Right hindlimb (tissue), 1 donor: Measurements from ENCODE around the gene FUBP3.

ENCODE experiments used
- DNase-seq: peaks from one replicate; pipeline ENCODE4 v3.0.0-alpha.2; 2018

The FUBP3 gene

DNA sequence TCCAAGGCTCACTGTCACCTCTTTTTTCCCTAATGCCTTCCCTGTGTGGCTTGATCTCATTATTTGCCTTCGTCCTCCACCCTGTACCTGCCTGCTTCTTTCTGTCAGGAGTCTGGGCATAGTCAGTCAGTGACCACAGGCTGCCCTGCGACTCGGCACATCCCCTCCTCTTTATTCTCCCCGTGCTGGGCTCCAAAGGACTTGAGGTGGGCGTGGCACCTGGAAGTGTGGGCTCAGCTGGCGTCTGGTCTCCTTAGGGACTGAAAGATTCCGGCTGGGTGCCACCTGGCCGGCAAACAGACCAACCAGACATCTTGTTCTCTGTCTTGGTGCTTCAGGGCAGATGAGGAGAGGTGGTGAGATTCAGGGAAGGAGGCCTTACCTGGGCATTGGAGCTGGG, 55.4 kb downstream of the FUBP3 start:
- DNase-seq, result no peak

DNA sequence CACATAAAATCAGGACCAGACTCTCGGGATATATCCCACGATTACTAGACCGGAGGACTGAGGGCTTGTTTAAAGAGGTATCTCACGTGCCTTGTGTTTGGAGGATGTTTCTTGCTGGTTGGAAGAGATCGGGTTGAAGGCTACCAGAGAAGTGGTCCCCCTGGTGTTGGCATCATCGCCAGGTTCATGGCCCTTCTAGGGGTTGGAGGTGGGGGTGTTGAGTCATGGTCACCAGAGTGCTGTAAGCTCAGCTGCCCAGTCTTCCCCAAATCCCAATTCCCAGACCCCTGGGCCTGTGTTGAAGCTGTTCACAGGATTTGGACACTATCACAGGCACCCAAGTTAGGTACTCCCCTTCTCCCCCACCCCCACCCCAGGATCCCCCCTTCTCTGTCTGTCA, 55.9 kb downstream of the FUBP3 start:
- no peak for DNase-seq

DNA sequence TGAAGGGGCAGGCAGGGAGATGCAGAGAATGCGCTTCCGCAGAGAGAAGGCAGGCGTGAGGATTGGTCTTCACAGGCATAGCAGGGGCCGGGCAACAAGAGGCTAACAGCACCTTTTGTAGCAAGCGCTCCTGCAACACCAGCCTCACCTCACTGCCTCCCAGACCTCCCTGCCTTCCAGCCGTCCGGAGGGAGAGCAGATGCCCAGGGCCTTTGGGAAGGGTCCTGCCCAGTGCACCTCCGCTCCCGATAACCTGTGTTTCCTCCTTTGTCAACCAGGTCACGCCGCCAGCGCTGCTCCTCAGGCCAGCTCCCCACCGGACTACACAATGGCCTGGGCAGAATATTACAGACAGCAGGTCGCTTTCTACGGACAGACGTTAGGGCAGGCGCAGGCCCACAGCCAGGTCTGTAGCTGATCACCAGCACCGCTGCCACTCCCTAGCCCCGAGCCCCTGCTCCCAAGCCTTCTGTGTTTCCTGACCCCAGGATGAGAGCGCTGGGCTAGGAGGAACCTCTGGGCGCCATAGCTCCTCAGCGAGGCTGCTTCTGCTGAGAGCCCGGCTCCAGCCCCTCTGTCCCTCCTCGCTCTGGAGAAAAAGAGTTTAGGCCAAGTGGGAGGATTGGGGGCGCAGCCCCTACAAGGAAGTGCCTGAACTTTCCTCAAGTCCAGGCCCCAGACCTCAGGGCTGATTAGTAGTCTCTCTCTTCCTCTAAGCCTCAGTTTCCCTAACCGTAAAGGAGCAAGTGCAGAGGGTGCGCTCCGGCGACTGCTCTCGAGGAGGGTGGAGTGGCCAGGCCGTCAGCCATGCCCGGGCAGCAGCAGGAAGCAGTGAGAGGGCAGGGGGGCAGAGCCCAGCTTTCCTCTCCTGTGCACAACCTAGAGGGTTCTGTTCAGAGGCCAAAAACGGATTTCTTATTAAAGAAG, 56.6 kb downstream of the FUBP3 start:
- DNase-seq, result no peak

DNA sequence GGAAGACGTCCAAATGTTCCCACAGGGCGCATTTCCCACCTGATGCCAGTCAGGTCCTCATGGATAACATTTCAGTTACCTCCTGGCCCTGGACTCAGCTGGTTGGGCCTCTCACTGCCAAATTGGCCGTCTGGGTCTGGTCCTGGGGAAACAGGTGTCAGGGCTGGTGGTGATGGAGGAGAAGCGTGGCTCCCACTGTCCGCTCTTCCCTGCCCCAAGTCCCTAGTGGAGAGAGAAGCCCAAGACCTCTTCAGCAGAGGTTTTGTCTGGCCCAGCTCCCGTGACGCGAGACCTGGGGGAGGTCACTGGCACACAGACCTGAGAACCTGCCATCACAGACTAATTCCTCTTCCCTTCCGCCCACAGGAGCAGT, 57.3 kb downstream of the FUBP3 start:
- DNase-seq, result no peak

DNA sequence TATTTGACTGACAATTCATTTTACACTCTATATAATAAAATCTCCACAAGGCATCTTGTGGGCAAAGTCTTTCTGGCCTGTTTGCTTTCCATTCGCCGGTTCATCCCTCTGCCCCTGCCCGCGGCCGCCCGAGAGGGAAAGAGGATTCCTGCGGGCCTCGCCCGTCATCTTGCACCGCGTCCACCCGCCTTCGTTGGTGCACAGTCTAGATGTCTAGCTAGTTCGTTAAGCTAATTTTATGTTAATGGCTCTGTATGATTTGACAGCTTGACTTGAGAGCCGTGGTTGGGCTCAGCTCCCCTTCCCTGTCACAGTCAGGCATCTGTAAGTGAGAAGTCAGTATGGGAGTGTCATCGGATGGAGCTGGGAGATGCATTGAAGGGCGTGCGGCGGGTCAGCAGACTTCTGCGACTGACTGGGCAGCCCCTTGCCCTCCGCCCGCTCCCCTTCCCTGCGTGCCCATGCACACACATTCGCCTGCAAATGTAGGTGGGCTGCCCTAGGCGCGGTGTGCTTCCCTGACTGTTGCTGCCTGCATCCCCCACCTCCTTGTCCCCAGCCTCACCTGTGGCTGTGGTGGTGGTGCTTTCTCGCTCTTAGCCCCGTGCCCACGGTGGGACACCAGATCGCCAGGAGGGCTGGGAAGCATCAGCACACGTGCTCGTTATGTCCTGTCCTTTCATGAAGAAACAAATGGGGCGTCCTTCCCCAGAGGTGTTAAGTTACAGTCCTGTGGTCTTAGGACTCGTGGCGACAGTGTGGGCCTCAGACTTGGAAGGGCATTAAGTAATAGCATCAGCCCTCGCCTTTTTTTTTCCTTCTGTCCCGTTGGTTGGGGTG, 59.1 kb downstream of the FUBP3 start:
- no peak for DNase-seq

DNA sequence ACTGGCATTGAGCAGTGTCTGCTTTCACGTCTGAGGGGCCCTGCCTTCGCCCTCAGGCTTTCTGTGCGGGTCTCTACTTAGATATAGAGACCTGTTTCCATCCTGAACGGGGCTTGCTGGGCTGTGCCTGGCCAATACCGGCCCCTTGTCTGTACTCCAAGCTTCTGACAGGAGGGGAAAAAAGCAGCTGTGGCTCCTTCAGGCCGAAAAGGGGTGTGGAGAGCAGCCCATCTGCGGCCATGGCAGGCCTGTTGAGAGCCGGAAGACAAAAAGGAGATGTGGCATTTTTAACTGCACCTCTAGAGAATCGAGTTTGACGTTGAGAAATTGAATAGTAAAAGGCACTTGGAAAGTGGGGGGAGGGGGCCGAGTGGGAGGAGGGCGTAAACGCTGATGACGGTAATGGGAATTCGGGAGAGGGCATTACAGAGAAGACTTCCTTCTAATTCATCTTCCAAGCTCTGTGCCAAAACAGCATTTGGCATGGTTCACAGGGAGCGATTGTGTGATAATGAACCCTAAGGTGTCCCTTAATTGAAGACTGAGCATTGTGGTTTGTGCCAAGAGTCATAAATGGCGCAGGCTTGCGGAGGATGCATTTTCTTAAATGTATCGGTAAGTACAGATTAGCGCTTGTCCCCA, 59.9 kb downstream of the FUBP3 start:
- DNase-seq, result no peak

DNA sequence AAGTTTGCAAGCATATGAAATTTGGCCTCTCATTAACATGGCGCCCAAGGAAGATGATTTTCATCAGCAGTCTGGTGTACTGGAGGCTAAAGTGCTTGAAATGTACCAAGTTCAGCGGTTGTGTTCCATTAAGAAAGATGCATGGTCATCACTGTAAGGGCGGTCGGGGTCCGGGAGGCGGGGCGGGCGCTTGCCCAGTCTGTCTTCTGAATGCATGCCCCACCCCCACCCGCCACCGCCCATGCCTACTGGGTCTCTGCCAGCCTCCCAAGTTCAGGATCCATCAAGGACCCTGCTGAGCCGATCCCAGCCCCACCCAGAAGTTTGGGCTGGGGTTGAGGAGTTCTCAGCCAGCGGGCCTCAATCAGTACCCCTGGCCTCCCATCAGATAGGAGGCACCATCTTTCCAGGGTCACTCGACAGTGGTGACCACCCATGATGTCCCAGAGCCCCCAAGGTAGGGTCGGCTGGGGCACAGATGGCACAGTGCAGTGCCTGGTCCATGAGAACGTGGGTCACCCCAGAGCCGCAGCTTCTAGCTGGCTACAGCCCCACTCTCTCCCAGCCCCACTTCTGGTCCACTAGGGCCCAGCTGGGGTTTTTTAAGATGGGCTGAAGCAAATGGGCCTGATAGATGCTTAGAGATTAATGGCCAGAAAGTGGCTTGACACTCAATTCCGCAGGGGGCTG, 60.6 kb downstream of the FUBP3 start:
- no peak for DNase-seq

DNA sequence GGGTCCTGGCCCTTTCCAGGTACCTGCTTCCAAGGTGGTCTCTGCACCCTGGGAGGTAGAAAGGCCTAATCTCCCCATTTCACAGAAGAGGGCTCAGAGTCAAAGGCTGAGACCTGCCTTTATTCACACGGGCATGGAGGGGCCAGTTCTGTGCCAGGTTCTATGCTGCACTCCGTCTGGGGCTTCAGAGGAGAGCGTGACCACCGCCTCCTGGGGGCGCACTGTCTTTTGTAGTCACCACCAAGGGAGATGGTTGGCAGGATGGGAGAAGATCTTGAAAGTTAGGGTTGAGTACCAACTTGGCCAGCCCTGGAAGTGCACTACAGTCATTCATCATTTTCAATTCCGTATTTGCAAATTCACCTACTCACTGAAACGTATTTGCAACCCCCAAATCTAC, 61.3 kb downstream of the FUBP3 start:
- DNase-seq, result no peak

DNA sequence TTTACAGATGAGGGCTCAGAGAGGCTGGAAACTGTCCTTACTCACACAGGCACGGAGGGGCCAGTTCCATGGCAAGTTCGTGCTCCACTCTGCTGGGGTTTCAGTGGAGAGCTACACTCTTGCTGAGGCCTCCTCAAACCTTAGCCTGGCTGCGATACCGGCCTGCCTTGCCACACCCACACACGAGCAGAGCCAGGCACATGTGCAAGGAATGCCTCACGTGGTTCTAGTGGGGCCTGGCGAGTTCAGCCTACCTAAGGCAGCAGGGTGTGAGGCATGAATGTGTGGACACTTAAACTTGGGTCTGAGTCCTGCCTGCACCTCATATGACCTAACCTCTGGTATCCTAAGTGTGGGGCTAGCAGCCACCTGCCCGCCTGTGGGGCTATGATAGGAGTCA, 63.5 kb downstream of the FUBP3 start:
- no peak for DNase-seq

DNA sequence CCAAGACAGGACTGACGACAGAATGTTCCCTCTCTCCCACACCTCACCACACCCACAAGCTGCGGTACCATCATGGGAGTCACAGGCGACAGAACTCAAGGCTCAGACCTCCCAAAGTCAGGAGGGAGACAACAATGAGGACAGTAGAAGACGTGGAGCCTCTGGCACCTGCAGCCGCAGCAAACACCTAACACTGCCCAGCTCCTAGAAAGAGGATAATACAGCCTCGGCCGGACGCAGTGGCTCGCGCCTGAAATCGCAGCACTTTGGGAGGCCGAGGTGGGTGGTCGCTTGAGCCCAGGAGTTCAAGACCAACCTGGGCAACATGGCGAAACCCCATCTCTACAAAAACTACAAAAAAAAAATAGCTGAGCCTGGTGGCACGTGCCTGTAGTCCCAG, 71.8 kb downstream of the FUBP3 start:
- no peak for DNase-seq

DNA sequence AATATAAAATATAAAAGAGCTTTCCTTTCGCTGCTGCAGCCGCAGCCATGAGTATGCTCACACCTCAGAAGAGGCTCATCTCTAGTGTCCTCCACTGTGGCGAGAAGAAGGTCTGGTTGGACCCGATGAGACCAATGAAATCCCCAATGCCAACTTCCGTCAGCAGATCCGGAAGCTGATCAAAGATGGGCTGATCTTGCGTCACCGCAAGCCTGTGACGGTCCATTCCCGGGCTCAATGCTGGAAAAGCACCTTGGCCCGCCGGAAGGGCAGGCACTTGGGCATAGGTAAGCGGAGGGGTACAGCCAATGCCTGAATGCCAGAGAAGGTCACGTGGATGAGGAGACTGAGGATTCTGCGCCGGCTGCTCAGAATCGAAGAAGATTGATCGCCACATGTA, 72.4 kb downstream of the FUBP3 start:
- no peak for DNase-seq

DNA sequence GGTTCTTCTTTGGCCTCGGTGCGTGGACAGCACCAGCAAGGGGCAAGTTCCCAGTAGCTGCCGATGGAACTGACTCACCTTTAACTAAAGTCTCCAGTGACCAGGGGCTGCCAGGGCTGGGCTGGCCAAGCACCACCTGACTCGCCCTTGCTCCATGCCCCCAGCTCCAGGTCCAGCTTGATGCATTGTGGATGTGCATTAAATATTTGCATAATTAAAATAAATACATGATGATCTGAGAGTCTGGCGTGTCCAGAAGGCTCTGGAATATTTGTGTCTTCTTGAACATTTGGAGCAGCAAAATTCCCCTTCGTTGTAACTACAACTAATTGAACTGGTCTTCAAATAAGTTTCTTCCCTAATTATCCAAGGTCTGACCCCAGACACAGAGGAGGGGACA, 75.5 kb downstream of the FUBP3 start:
- DNase-seq, result no peak

DNA sequence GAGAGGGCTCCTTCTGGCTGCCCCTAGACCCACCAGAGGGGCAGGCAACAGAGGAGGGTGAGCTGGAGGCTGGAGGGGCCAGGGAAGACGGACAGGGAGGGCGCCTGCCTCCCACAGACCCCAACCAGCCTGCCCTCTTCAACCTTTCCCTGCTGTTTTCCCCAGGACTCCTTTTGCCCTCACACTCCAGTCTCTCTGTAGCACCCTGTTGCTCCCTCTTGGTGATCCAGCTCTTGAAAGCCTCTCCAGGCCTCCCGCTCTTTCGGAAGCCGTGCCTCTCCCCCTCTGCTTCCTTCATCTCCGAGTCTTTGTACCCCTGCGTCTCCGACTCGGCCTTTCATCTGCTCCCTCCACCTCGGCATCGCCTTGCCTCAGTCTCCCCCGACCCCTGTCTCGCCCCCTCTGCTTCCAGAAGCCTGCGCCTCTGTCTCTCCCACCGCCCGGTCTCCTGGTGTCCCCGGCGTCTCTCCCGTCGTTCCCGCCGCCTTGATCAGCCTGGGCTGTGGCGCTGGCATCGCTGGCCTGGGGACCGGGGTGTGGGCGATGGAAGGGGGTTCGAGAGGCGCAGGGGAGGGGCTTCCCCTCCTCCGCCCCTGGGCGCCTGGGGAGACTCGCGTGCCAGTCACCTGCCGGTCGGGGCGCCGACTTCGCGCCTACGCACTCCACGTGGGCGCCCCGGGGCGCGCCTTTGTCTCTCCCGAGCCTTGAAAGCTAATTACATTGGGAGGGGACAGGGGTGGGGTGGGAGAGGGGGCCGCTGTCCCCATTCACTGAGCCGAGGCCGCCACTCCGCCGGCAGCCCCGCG, 79.7 kb downstream of the FUBP3 start:
- DNase-seq, result no peak

DNA sequence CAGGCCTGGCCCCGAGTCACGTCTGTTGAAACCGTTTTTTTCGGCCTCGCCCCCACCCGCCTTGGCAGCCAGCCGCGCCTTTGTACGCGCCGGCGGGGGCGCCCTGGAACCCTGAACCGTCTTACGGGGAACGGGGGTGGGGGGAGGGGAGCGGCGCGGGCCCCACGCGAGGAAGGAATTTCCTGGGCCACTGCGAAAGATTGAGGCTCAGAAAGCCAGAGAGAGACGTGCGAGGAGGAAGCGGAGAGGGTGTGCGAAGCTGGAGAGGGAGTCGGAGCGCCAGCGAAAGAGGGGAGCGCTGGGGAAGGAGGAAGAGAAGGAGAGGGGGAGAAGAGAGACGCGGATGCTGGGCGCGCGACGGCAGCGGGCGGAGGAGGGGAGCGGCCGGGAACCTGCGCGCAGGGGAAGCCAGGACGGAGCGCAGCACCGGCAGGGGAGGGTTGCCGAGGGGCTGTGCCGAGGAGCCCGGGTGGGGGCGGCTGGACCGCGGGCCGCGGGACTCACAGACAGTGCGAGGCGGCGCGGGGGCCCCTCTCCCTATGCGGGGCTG, 80.4 kb downstream of the FUBP3 start:
- DNase-seq, result no peak

DNA sequence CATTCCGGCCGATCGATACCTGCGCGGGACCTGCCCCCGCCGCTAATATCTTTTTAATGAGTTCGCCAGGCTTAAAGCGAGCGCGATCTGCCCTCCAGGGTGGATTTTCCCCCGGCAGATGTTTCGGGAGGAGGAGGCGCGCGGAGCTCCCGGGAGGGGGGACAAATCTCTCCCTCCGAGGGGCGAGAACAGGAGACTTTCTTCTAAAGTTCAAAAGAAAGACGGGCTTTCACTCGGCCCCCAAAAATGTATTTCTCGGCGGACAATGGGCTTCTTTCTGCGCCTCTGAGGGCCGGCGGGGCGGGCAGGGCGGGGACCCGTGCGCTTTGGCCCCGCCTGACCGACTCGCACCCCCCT, 80.9 kb downstream of the FUBP3 start:
- no peak for DNase-seq

DNA sequence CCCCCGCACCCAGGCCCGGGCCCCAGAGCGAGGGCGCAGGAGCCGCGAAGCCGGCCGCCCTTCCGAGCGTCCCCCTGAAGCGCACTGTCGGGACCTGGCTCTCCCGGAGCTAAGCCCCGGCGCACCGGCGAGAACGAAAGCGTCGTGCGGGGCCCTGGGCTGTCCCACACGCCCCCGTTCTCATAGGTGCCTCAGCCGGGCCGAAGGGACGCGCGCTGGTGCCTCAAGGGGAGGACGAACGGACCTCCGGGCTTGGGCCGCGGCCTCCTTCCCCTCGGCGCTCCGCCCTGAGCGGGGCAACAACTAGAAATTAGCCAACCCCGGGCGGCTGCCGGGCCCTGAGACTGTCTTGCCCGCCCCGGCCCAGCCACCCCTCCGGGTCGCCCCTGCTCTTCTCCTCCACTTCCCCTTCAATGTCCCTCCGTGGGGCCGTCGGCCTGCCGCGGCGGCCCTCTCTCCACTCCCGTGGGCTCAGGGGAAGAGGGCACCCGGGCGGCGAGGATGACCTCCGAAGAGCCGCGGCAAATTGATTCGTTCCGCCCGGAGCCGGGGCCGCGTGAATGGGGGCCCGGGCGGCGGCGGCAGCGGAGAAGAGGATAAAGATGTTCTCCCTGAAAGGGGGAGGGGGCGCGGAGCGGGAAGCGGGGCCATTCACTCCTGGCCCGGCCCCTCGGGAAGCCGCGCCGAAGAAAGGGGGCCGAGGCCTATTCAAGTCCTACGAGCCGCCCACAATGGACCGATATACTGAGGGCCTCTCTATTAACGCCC, 81.5 kb downstream of the FUBP3 start:
- DNase-seq, result no peak

DNA sequence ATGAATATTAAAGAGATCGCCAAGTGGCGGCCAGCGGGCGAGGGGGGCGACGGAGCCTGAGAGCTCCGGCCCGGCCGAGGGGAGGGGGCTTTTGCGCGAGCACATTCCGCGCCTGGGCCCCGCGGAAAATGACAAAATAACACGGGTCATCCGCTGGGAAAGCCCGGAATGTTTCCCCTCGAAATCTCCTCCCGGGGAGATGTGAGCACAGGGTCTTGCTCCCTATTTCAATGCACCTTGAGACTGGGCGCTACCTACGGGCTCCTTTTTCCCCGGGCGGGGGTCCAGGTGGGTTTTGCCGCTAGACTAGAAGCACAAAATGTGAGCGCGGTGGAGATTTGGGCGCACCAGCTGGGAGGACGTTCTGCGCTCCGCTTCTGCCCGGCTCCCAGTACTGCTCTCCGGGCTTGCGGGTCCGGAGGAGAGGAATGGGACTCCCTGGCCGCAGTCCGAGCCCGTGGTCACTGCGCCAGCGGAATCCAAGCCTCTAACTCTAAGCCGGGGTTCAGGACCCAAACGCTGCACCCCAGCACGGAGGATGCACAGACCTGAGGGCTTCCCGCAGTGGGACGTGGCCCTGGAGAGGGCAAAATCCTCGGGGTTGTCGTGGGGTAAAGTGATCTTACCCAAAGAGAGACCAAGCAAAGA, 82.2 kb downstream of the FUBP3 start:
- DNase-seq, result no peak

DNA sequence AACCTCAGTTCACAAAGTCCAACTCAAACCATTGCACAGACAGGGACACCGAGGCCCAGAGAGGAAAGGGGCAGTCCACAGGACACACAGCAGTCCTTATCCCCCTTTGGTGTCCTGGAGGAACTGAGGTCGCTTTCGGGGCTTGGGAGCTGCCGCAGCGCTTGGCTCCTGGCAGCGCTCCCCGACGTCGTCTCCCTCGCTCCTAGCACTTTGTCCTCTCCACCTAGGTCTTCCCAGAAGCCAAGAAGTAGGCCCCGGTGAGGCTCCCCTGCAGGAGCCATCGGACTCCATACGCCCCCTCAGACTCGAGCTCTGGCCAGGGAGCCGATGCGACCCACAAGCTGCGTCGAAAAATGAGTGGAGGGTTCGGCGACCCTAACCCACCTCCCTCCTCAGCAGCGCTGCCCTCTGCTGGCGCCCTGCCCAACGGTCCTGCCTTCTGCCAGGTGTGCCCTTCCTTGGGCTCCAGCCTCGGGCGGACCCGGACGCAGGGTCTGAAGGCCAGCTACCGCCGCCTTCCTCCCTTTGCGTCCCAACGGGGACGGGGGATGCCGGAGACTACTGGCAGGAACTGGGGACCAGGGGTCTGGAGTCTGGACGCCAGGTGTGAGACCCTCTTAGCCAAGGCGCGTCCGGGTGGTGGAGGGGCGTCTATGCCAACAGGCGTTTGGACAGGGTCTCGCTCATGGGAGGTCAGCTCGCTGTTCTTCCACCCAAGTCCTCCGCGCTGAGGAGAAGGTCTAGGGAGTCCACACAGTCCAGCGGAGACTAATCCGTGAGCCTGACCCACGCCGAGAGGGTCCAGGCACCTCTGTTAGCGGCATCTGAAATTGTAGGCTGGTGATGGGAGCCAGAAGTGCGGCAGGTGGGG, 83.0 kb downstream of the FUBP3 start:
- DNase-seq, result no peak

DNA sequence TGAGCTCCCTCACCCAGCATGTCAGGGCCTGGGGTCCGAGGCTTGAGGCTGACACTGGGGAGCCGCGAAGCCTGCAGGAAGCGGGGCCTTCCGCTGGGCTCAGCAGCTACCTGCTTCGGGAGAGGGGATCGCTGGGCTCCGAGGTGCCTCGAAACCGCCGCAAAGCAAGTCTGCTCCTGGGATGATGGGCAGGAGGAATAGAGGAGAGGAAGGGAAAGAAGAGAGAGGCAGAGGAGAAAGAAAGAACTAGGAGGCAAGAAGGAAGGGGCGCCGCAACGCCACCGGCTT, 83.5 kb downstream of the FUBP3 start:
- no peak for DNase-seq
